ENCODE measurements around the gene ERC2. TPM values are rescaled to one million over a fixed set of nuclear protein-coding genes. Genes with fewer than 3 reads are reported as not detected.

The ERC2 gene
- total RNA-seq, 1 experiment from 2014 or later = 1.2 TPM

GRCh38 chr3:55934771-55935170 is 533.5 kb downstream of the ERC2 start:
- DNase-seq (ENCODE audit: low read depth) = no peak

GRCh38 chr3:55929154-55929869 is 539.0 kb downstream of the ERC2 start:
- no peak for DNase-seq (ENCODE audit: low read depth)

DNA sequence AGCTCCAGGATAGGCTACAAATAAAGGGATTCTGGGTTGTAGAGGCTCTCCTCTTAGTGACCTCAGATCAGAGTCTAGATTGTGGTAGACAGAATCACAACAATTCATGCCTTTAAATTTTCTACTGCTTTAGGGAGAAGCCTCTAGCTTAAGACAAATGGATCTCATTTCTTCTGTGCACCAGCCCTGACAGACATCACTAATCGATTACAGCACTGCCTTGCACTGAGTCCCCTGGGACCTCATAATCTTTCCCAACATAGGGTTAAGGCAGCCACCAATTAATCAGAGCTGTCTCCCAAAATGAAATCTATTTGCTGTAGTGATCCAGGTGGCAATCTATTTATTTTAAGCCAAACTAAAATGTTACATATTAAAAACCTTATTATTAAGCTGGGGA is 544.6 kb downstream of the ERC2 start:
- DNase-seq (ENCODE audit: low read depth) = no peak

DNA sequence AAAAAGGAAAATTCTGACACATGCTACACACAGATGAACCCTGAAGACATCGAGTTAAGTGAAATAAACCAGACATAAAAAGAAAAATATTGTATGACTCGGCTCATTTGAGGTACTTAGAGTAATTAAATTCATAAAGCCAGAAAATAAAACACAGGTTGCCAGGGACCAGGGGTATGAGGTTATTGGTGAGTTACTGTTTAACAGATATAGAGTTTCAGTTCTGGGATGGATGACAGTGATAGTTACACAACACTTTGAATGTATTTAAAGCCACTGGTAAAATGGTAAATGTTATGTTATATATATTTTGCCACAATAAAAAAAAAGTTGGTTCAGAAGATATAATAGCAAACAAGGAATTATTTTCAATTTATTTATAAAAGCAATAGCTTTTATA is 545.1 kb downstream of the ERC2 start:
- DNase-seq (ENCODE audit: low read depth) = no peak

- DNase-seq (ENCODE audit: low read depth) = no peak
Observed at GRCh38 chr3:55912880-55913279, 555.4 kb downstream of the ERC2 start.

- no peak for DNase-seq (ENCODE audit: low read depth)
Observed at GRCh38 chr3:55911266-55911665, 557.0 kb downstream of the ERC2 start.

GRCh38 chr3:55910543-55910942 is 557.7 kb downstream of the ERC2 start:
- DNase-seq (ENCODE audit: low read depth) = no peak

GRCh38 chr3:55909373-55909772 is 558.9 kb downstream of the ERC2 start:
- no peak for DNase-seq (ENCODE audit: low read depth)

GRCh38 chr3:55907616-55908015 is 560.7 kb downstream of the ERC2 start:
- DNase-seq (ENCODE audit: low read depth) = no peak

GRCh38 chr3:55906896-55907295 is 561.4 kb downstream of the ERC2 start:
- DNase-seq (ENCODE audit: low read depth) = peak; percentile 10

DNA sequence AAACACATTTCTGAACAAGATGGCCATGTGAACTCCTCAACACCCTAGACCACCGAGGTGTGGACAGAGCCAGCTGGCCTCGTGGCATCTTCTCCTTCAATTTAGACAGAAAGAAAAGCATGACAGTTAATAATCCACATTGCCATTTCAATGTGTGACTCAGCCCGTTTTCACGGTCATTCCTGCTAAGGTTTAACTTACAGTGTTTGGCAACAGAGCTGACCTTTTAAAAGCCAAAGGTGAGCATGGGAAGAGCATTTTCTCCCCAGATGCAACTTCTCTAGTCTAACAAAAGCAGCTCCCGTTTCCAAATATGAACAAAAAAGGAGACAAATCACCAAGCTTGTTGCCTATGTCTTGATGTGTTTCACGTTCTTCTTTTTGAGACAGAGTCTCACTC is 563.6 kb downstream of the ERC2 start:
- DNase-seq (ENCODE audit: low read depth) = peak; percentile 21

DNA sequence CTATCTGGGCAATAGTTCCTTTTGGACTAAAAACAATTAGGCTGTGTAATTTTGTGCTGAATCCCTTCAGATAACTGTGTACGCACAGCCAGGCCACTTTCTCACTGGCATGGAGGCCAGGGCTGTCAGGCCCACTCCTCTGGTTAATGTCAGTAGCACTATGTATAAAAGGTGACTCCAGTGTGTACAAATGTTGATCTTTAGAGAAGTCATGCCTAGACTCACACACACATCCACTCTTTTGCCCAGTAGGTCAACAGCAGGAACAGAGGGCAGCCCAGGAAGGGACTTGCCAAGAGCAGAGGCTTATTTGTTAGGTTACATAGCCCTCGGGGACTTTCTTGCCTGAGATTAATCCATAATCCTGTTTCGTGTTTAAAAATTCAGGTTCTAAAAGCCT is 564.6 kb downstream of the ERC2 start:
- no peak for DNase-seq (ENCODE audit: low read depth)

GRCh38 chr3:55902221-55902900 is 565.9 kb downstream of the ERC2 start:
- DNase-seq (ENCODE audit: low read depth) = no peak

DNA sequence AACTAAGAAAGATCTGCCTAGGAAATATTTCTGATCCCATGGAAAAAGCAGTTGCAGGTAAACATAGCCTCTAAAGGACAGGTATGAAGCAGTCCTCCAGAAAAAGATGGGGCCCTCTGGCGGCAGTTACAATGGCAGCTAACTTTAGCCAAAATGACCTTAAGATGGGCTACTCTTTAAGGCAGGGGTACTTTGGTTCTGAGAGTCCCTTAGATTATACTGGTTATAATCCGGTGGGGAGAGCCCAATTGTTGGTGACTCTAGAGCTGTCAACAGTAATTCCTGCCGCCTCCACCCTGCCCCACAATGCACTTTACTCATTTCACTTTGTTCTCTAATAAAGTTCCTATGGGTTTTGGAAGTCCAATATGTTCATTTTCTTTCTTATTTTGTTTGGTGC is 568.4 kb downstream of the ERC2 start:
- DNase-seq (ENCODE audit: low read depth) = no peak

DNA sequence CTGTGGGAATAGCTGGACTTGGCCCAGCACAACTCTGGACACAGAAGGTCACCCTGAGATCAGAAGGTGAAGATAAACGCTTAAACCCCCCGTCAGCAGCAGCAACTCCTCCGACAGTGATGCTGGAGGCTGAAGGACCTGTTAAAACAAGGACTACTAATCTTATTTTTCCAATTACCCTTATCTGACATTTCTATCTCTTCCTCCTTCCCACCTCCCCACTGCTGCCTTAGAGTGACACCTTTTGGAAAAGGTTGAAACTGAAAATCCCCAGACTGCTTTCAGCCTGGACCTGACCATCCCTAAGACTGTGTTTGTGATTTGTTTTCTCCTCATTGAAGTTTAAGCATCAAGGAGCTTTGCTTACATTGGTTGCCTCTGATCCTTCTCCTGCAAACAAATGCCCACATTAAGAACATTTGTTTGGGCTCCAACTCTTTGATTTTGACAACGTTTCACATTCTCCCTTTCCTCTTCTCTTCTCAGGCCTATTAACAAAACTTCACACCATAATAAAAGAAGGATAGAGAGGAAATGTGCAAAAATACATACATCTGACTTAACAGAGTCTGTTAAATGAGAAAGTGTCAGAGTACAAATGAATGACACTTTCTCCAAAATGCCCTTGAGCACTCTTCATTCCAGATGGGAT is 570.6 kb downstream of the ERC2 start:
- DNase-seq (ENCODE audit: low read depth) = peak; percentile 49

DNA sequence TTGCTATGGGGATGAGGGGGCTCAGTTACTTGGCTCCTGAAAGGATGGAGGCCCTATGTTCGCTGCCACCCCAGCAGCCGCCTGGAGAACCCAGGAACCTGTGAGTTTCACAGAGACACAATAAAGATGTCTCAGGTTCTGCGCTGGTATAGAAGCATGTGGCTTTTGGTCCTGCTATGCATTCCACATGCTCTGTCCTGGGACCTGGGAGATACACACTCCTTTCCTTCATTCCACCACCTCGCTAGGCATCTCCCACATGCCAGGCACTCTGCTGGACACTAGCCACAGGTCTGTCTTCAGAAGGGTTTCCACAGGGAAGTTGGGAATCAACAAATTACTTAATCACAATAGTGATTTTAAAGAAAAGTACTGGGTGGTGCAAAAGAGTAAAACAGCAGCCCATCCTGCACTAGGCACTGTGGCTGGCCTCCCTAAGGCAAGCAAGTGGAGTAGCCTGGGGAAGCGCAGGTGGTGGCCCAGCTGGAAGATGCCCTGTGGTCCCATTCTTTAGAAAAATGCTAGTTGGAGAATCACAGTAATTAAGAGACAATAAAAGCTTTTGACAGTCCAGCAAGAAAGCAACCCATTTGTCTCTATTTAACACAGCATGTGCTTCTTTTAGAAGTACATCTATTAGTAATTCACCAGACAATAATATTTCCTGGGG is 572.2 kb downstream of the ERC2 start:
- no peak for DNase-seq (ENCODE audit: low read depth)

GRCh38 chr3:55894605-55895004 is 573.7 kb downstream of the ERC2 start:
- no peak for DNase-seq (ENCODE audit: low read depth)

DNA sequence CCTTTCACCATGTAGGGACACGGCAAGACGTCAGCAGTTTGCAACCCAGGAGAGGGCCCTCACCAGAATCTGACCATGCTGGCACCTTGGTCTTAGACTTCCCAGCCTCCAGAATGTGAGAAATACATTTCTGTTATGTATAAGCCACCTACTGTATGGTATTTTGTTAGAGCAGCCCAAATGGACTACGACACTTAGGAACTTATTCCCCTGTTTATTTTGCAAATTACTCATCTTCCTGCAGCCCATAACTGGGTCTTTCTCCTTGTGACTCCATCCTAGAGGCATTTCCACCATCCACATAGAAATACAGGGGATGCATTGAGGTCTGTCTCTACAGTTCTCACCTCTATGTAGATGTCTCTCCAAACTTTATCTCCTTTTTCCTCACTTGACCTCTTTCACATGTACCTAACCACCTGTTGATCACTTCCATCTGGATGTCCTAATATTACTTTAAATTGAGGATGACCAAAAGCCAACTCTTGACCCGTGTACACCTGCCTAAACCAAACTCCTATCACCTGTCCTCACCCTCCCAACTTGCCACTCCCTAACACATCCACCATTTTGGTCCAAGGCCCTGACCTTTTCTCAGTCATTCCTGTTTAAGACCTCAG is 575.1 kb downstream of the ERC2 start:
- peak; percentile 62 for DNase-seq (ENCODE audit: low read depth)

DNA sequence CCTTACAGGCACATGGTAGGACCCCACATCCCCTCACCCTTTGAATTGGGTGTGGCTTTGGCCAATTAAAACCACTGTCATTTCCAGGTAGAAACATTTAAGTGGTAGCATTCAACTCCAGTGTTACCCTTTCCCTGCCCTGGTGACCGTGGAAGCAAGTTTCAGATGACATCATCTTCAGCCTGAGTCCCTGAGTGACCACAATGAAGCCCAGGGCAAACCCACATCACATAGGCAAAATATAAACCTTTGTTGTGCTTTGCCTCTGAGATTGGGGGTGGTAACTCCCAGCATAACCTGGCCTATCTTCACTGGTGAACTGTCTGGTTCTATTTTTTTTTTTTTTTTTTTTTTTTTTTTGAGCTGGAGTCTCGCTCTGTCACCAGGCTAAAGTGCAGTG is 577.2 kb downstream of the ERC2 start:
- peak; percentile 87 for DNase-seq (ENCODE audit: low read depth)

GRCh38 chr3:55888282-55888885 is 579.9 kb downstream of the ERC2 start:
- no peak for DNase-seq (ENCODE audit: low read depth)

- DNase-seq (ENCODE audit: low read depth) = peak; percentile 85
Observed at GRCh38 chr3:55885721-55886120, 582.5 kb downstream of the ERC2 start.
